Skin epidermis (tissue), 12 donors: ENCODE data around the gene MOAP1.
"Not testable (repeated sequence)": the region's sequence is repeated elsewhere in the genome, so short reads cannot be mapped to it uniquely, and the experiment has no call there.

ENCODE experiments used
- H3K27ac ChIP-seq, 21 experiments: fragments of 200-600 bp; sonication (generic) in 11 of 21; one replicate each; pipeline ENCODE4 v1.5.0; 2020; ENCODE audit warnings: mild to moderate bottlenecking in 3 of 21, inconsistent platforms in 2 of 21, moderate library complexity in 2 of 21
- H3K4me3 ChIP-seq, 7 experiments: fragments of 200-600 bp; sonication (generic) in 2 of 7; one replicate each; pipeline ENCODE4 v1.5.0; 2020; ENCODE audit warnings: inconsistent platforms in 2 of 7, mild to moderate bottlenecking in 2 of 7, moderate library complexity in 1 of 7

The MOAP1 gene

DNA sequence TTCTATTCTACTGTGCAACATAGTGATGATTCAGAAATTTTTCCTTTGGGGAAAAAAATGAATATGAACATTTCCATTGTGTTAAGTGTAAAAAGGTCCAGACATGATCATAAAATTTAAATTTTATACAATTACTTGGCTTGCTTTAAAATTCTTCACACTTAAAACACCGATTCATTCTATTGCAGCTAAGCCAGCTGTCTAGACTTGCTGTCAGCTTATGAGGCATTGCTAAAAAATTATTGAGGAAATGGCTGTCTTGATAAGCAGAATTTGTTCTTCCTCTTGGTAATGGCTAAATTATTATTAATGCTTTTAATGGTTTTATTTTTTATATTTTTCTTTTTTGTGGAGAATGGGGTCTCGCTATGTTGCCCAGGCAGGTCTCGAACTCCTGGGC lies 2.3 kb upstream of the MOAP1 start:
- H3K27ac ChIP-seq: peak overlapping the region in 2 of 21 experiments; percentile 87 to 91
- no peak overlapping the region for H3K4me3 ChIP-seq

DNA sequence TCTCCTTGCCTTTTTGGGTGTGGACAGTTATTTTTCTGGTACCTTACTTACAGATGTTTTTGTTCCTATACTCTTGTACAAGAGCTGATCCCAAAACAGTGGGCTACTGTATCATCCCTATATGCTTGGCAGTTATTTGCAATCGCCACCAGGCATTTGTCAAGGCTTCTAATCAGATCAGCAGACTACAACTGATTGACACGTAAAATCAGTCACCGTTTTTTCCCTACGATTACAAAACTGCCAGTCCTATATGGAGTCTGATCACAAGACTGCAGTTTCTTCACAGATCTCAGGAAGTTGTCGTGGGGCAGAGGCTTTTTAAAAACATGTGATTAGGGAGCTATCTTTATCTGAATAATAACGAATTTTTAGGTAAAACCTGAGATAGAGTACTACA lies 1.8 kb upstream of the MOAP1 start:
- Histone ChIP-seq H3K27ac (peak overlapping the region in 5 of 21 experiments; percentile 87 to 96 (median 94)), H3K4me3 (peak overlapping the region in 1 of 7 experiments; percentile 1)

DNA sequence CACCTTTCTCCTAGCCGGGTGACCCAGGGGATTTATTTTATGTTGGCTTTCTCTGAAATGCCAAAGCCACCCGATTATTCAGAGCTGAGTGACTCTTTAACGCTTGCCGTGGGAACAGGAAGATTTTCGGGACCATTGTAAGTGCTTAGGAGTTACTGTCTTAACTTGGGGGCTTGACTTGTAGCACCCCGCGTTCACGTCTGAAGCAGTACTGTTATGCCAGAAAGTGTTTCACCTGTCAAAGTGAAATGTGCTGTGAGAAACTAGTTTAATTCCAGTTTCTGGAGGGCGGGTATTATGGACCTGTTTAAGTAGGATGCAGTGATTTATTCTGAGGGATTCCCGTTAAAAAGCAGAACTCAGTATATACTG lies 638 bp upstream of the MOAP1 start:
- Histone ChIP-seq H3K4me3 (peak overlapping the region; percentile 59 to 99 (median 98)), H3K27ac (peak overlapping the region; percentile 79 to 97 (median 90))

DNA sequence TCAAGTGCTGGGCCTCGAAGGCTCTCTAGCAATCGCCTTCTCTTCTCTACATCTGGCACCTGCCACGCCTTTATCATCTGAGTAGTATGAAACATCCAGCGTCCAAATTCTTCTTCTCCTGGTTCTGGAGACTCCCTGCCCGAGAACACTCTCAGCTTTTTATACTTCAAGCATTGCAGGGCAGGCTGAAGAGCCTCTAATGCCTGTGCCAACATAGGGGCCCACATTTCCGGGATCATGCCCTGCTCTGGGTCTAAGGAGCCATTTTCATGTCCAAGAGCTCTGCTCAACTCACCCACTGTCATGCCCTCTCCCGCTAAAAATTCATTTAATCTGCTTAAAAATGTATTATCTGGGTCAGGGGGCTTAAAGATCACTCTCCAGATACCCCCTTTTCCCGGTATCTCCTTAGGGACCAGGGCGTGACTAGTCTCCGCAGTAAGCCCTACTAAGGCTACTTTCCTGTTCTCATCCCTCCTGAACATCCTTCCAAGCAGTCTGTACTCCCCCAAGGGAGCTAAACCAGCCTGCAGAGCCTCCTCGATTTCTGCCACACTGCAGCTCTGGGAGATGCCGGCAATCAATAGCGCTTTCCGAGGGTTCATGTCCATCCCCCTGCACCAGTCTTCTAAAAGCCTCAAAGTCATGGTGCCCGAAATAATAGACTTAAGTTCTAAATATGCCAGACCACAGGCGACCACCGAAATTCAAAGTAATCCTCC lies 940 bp downstream of the MOAP1 start:
- H3K4me3 ChIP-seq: peak overlapping the region; percentile 59 to 99 (median 98)
- H3K27ac ChIP-seq: peak overlapping the region in 19 of 21 experiments; percentile 79 to 97 (median 91)

DNA sequence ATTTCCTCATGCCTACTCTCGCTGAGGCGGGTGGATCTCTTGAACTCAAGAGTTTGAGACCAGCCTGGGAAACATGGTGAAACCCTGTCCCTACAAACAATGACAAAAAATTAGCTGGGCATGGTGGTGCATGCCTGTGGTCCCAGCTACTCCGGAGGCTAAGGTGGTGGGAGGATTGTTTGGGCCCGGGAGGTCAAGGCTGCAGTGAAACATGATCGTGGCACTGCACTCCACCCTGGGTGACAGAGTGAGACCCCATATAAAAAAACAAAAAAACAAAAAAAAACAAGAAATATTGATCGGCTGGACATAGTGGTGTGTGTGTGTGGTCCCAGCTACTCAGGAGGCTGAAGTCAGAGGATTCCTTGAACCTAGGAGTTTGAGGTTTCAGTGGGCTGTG lies 9.2 kb downstream of the MOAP1 start:
- Histone ChIP-seq H3K4me3 (no peak overlapping the region), H3K27ac (no peak overlapping the region)

DNA sequence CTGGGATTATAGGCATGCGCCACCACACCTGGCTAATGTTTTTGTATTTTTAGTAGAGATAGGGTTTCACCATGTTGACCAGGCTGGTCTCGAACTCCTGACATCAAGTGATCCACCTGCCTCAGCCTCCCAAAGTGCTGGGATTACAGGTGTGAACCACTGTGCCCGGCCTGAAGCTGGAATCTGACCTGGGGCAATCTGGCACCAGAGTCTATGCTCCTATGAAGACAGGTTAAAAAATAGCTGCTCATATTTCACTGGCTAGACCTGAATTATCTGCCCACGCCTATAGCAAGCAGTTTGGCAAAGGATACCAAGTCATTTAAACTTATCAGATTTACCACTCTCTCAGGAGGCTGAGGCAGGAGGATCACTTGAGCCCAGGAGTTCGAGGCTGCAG lies 10.0 kb downstream of the MOAP1 start:
- not testable (repeated sequence) for H3K27ac ChIP-seq, H3K4me3 ChIP-seq

DNA sequence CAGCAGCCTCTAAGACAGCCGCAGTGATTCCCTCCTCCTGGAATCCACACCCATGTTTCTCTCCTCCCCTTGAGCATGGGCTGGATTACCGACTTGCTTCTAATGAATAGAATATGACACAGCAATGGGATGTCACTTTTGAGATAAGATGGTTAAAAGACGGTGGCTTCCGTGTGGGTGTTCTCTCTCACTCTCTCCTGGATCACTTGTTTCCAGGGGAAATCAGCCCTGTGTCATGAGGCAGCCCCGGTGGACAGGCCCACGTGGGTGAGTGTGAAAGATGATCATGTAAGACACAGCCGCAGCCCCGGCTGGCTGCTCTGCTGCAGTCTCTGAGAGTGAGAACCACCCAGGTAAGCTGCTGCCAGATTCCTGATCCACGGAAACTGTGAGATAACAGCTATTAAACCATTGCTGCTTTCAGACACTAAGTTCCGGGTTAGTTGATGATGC lies 10.7 kb downstream of the MOAP1 start:
- Histone ChIP-seq H3K4me3 (no peak overlapping the region), H3K27ac (no peak overlapping the region)

DNA sequence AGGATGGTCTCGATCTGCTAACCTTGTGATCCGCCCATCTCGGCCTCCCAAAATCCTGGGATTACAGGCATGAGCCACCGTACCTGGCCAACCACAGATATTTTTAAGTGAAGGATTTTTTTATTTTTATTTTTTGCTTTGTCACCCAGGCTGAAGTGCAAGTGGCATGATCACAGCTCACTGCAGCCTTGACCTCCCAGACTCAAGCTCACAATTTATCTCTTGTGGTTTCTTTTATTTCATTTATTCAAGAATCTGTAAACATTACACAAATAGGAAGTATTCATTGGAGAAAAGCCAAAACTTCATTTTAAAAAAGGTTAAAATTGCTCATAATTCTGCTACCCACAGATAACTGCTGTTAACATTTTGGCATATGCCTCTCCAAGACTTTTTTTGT lies 13.3 kb downstream of the MOAP1 start:
- H3K27ac ChIP-seq: no peak overlapping the region
- no peak overlapping the region for H3K4me3 ChIP-seq

DNA sequence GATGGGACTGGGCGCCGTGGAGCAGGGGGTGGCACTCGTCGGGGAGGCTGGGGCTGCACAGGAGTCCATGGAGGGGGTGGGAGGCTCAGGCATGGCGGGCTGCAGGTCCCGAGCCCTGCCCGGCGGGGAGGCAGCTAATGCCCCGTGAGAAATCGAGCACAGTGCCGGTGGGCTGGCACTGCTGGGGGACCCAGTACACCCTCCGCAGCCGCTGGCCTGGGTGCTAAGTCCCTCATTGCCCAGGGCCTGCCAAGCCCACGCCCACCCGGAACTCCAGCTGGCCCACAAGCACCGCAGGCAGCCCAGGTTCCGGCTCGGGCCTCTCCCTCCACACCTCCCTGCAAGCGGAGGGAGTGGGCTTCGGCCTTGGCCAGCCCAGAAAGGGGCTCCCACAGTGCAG lies 14.6 kb downstream of the MOAP1 start:
- not testable (repeated sequence) for H3K4me3 ChIP-seq, H3K27ac ChIP-seq

DNA sequence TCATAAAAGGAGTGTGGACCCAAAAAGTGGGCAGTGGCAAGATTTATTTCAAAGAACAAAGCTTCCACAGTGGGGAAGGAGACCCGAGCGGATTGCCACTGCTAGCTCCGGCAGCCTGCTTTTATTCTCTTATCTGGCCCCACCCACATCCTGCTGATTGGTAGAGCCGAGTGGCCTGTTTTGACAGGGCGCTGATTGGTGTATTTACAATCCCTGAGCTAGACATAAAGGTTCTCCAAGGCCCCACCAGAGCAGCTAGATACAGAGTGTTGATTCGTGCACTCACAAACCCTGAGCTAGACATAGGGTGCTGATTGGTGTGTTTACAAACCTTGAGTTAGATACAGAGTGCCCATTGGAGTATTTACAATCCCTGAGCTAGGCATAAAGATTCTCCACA lies 15.1 kb downstream of the MOAP1 start:
- H3K27ac ChIP-seq, H3K4me3 ChIP-seq: not testable (repeated sequence)

DNA sequence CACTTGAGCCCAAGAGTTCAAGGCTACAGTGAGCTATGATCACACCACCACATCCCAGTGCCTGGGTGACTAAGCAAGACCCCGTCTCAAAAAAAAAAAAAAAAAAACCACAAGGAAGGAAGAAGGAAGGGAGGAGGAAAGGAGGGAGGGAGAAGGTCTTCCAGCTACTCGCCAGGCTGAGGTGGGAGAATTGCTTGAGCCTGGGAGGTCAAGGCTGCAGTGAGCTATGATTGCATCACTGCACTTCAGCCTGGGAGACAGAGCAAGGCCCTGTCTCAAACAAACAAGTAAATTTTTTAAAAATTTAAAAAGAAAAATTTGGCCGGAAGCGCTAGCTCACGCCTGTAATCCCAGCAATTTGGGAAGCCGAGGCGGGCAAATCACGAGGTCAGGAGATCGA lies 16.1 kb downstream of the MOAP1 start:
- H3K27ac ChIP-seq, H3K4me3 ChIP-seq: not testable (repeated sequence)

DNA sequence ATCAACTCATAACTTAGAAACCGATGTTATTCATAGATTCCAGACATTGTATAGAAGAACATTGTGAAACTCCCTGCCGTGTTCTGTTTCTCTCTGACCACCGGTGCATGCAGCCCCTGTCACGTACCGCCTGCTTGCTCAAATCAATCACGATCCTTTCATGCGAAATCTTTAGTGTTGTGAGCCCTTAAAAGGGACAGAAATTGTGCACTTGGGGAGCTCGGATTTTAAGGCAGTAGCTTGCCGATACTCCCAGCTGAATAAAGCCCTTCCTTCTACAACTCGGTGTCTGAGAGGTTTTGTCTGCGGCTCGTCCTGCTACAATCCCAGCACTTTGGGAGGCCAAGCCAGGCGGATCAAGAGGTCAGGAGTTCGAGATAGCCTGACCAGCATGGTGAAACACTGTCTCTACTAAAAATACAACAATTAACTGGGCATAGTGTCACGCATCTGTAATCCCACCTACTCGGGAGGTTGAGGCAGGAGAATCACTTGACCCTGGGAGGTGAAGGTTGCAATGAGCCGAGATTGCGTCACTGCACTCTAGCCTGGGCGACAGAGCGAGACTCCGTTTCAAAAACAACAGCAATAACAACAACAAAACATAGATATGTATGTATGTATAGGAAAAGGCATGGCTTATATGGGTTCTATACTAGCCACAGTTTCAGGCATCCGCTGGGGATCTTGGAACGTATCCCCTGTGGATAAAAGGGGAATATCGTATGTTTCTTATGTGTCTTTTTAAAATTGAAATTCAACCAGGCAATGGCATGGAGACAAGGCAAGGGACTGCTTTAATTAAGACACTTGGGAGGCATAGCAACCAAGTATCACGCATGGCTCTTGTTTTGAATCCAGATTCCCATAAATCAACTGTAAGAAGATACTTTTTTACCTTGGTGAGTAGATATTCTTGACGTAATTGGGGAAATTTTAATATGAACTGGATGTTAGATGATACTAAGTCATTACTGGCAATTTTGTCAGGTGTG lies 19.1 kb downstream of the MOAP1 start:
- H3K27ac ChIP-seq: not testable (repeated sequence)

DNA sequence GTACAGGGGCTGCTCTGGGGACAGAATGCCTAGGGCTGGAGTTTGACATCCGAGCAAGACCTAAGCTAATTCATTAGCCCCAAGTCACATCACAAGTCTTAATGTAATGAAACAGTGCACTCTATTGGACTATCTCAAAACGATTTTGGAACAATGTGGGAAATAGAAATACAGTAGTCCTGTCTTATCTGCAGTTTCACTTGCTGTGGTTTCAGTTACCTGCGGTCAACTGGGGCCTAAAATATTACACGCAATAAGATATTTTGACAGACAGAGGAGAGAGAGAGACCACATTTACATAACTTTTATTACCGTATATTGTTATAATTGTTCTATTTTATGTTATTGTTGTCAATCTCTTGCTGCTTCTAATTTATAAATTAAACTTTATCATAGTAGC lies 21.1 kb downstream of the MOAP1 start:
- no peak overlapping the region for H3K27ac ChIP-seq

More for the DNA sequence above, 19.1 kb downstream of the MOAP1 start:
- not testable (repeated sequence) for H3K4me3 ChIP-seq

DNA sequence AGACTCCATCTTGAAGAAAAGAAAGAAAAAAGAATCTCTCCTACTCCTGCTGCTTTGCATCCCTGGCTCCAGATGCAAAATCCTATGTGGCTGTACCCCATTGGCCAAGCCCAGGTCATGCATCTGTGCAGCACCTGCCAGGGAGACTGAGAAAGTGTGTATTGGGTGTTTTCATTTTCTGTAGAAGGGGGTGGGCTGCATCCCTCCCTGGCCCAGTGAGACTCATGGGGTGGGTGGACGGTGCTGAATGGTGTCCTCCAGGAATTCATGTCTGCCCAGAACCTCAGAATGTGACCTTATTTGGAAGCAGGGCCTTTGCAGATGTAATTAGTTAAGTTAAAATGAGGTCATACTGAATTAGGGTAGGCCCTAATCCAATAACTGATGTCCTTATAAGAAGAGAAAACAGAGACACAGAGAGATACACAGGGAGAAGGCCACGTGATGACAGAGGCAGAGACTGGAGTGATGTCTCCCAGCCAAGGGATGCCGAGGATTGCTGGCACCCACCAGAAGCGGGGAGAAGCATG lies 23.2 kb downstream of the MOAP1 start:
- H3K4me3 ChIP-seq: no peak overlapping the region

More for the DNA sequence above, 21.1 kb downstream of the MOAP1 start:
- no peak overlapping the region for H3K4me3 ChIP-seq

DNA sequence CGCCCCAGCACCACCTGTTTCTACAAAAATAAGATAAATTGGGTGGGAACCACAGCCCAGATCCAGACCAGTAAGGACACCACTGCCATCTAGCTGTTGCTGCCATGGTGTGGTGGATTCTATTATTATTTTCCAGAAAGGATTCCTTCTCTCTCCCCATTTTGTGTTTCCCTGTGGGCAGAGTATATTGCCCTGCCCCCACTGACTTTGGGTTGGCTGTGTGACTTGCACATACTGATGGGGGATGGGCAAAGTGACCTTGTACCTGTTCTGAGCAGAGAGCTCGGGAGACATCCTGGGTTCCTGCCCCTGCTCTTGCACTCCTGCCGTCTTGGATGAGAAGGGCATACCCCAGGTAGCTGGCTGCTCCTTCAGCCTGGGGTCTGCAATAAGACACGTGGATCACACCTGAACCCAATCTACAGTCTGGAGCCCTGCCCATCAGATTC lies 24.3 kb downstream of the MOAP1 start:
- no peak overlapping the region for H3K27ac ChIP-seq
- H3K4me3 ChIP-seq: no peak overlapping the region

More for the DNA sequence above, 23.2 kb downstream of the MOAP1 start:
- no peak overlapping the region for H3K27ac ChIP-seq

DNA sequence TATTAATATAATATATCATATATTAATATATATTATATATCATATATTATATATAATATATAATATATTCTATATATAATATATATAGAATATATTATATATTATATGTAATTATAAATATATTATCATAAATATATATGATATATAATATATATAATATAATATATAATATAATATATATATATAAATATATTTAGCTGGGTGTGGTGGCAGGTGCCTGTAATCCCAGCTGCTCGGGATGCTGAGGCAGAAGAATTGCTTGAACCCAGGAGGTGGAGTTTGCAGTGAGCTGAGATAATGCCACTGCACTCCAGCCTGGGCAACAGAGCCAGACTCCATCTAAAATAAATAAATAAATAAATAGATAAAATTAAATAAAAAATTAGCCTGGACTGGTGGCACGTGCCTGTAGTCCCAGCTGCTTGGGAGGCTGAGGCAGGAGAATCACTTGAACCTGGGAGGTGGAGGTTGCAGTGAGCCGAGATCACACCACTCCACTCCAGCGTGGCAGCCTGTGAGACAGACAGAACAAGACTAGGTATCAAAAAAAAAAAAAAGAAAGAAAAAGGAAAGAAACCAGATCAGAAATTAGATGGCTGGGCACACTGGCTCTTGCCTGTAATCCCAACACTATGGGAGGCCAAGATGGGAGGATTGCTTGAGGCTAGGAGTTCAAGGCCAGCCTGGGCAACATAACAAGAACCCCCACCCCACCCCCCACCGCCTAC lies 24.9 kb downstream of the MOAP1 start:
- H3K27ac ChIP-seq, H3K4me3 ChIP-seq: not testable (repeated sequence)

DNA sequence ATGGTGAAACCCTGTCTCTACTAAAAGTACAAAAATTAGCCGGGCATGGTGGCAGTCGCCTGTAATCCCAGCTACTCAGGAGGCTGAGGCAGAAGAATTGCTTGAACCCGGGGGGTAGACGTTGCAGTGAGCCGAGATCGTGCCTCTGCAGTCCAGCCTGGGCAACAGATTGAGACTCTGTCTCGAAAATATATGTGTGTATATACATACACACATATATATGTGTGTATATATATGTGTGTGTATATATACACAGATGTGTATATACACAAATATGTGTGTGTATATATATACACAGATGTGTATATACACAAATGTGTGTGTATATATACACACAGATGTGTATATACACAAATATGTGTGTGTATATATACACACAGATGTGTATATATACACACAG lies 26.3 kb downstream of the MOAP1 start:
- not testable (repeated sequence) for H3K27ac ChIP-seq, H3K4me3 ChIP-seq

DNA sequence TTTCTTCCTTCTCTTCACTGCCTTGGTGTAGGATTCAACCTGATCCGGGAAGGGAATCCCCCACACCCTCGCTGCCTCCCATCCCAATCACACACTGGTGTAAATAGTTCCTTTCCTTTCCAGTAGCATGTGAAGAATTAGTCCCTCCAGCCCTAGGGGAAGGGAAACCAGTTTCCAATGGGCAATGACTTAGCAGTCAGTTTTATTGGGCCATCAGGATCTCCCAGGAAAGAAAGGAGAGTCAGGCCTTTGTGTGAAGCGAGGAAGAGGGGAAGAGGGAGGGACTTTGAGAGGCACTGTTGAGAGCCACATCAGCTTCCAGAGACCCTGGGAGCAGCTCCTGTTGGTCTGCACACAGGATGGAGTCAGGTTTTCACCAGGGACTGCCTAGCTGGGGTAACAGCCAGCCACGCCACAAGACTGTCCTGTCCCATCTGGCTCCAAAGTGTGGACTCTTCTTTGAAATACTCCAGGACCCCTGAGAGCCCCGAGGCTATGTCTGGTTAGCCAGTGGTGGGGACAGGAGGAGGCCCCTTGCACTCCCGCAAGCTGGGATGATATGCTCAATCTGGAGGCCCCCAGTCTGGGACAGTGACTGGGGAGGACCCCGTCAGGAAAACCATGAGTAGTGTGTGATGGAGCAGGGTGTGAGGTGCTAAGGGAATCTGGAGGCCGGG lies 27.9 kb downstream of the MOAP1 start:
- Histone ChIP-seq H3K4me3 (no peak overlapping the region), H3K27ac (no peak overlapping the region)

DNA sequence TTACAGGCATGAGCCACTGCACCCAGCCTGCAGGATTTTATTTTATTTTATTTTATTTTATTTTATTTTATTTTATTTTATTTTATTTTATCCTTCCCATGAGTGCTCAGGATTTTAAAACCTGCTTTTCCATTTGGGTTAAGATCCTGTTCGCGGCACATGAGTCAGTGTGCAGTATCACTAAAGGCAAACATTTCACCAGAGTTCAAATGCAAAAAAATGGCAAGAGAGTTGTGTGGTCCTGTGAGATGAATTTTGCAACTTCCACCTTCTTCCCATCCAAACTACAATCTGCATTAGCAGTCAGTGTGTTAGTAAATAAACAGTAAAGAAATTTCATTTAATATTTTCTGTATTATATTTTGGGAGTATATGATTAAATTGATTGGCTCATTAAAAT lies 29.0 kb downstream of the MOAP1 start:
- no peak overlapping the region for H3K4me3 ChIP-seq
- no peak overlapping the region for H3K27ac ChIP-seq
